Esophagus squamous epithelium (tissue), 5 donors: Measurements from ENCODE around the gene LAG3. TPM values are rescaled to one million over a fixed set of nuclear protein-coding genes. Genes with fewer than 3 reads are reported as not detected.

Experiments
- DNase-seq: peaks from one replicate; lab custom pipeline; 2025; lab: John Stamatoyannopoulos, UW
- H3K27ac ChIP-seq, 4 donors: fragments of 200-600 bp; sonication (generic); one replicate each; pipeline ENCODE4 v1.5.1; 2016 to 2019; ENCODE audit warnings: mild to moderate bottlenecking in 1 of 4
- H3K27me3 ChIP-seq, 4 donors: fragments of 200-600 bp; sonication (generic); 1 replicate in 3 of 4; 2 replicates in 1 of 4; pipeline versions ENCODE4 v1.5.1 to v1.6.0; 2017 to 2021; ENCODE audit warnings: antibody characterized with exemption in 1 of 4
- H3K36me3 ChIP-seq, 3 donors: fragments of 200-600 bp; sonication (generic); one replicate each; pipeline ENCODE4 v1.5.1; 2016 to 2019
- H3K4me1 ChIP-seq, 3 donors: fragments of 200-600 bp; sonication (generic); one replicate each; pipeline ENCODE4 v1.5.1; 2017 to 2019
- H3K4me3 ChIP-seq, 4 donors: fragments of 200-600 bp; sonication (generic); 1 replicate in 3 of 4; 2 replicates in 1 of 4; pipeline ENCODE4 v1.5.1; 2016 to 2019; ENCODE audit warnings: mild to moderate bottlenecking in 2 of 4, moderate library complexity in 1 of 4
- H3K9me3 ChIP-seq, 3 donors: fragments of 200-600 bp; sonication (generic); one replicate each; pipeline ENCODE4 v1.5.1; 2016 to 2019
- POLR2A ChIP-seq, 4 donors: fragments of 450-650 bp; IDR thresholded peaks; one replicate each; pipeline ENCODE4 v1.6.1; 2017; ENCODE audit warnings: antibody characterized with exemption in 4 of 4, mild to moderate bottlenecking in 4 of 4, moderate library complexity in 3 of 4
- WGBS, 2 donors: methylation state at CpG; one replicate each; pipeline ENCODE4 v1.1.5; 2018; 5-methylcytosine and 5-hydroxymethylcytosine counted together
- intact Hi-C: fragments of 100-400 bp; cut with DNase I; formaldehyde crosslinking; loops from one replicate; pipeline ENCODE4 v1.15.0; 2022
- total RNA-seq, 4 donors: library from RNA; depleted of rRNA; stranded (reverse); fragments of >200 nt; gene quantifications; one replicate each; pipeline ENCODE4 v1.1.0, GENCODE V29; 2016
- TF ChIP-seq, protein P1 (sequence below), 6 experiments: fragments of 450-650 bp in 4 of 6; fragments of 200-600 bp in 2 of 6; sonication (generic) in 2 of 6; IDR thresholded peaks; one replicate each; pipeline ENCODE4 v1.5.1; 2016 to 2019; ENCODE audit warnings: antibody characterized with exemption in 6 of 6, mild to moderate bottlenecking in 4 of 6, moderate library complexity in 4 of 6
- donor health status: DM: yes; HTN: yes; CAD: no.

The LAG3 gene
- total RNA-seq, 4 donors from 2014 or later: 0.35 to 0.76 (median 0.50) TPM; not detected in 1

DNA sequence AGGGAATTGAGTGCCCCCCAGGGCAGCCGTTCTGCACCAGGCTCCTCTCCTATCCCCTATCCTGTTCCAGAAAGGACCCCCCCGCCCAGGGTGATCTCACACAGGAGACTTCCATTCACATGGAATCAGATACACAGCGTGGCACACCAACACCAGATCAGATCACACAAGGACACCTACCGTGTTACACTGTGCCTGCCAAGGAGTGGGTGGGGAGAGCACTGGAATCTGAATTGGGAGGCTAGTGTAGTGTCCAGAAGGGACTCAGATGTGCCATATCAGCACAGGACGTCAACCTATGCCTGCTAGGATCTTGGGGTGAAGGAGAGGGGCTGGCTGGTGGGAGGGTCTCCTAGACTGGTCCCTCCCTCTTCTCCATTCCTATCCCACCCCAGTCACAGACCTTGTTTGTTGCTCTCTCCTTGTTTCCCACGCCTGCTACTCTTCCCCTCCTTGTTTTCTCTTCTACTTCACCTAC is 3.8 kb upstream of the LAG3 start:
- Histone ChIP-seq H3K36me3 (peaks cover 4 to 21% (median 4%) of the 10 kb centered on the region in 3 donors), H3K4me3 (peak overlapping the region; percentile 73 to 85 (median 84)), H3K4me1 (peaks cover 51 to 89% (median 52%) of the 10 kb centered on the region in 3 donors), H3K27ac (peak overlapping the region; percentile 95 to 99 (median 98)), H3K9me3 (no peaks in the 10 kb centered on the region), H3K27me3 (peaks cover 0 to 6% (median 0%) of the 10 kb centered on the region in 4 donors)
- TF ChIP-seq, protein P1, sequence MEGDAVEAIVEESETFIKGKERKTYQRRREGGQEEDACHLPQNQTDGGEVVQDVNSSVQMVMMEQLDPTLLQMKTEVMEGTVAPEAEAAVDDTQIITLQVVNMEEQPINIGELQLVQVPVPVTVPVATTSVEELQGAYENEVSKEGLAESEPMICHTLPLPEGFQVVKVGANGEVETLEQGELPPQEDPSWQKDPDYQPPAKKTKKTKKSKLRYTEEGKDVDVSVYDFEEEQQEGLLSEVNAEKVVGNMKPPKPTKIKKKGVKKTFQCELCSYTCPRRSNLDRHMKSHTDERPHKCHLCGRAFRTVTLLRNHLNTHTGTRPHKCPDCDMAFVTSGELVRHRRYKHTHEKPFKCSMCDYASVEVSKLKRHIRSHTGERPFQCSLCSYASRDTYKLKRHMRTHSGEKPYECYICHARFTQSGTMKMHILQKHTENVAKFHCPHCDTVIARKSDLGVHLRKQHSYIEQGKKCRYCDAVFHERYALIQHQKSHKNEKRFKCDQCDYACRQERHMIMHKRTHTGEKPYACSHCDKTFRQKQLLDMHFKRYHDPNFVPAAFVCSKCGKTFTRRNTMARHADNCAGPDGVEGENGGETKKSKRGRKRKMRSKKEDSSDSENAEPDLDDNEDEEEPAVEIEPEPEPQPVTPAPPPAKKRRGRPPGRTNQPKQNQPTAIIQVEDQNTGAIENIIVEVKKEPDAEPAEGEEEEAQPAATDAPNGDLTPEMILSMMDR (IDR thresholded peaks at IDR 0.05): no peak
- no peak for TF ChIP-seq POLR2A (IDR thresholded peaks at IDR 0.05)
- no peak for DNase-seq
- intact Hi-C loops: no loop called here
- WGBS, 2 donors: 21 to 23% methylated on average over 2 to 4 of the region's 6 CpGs

DNA sequence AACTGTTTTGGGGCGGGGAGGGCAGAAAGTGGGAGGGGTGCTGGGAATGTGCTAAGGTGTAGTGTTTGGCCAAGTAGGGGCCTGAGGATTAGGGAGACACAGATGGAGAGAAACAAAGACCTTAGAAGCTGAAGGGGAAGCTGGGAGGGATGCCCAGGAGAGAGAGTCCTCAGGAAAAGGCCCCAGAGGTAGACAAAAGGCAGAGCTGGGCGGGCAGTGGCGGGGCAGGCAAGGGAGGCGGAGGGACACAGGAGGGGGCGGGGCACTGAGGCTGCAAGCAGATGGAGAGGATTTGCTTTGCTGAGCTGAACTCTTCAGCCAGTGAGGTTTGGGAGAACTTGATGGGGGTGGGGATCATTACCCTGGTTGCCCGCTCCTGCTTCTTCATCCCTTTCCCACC is 3.3 kb upstream of the LAG3 start:
- H3K4me1 ChIP-seq: peaks cover 46 to 89% (median 55%) of the 10 kb centered on the region in 3 donors
- WGBS, 2 donors: 19 to 40% methylated on average over 3 to 4 of the region's 6 CpGs
- peaks cover 4 to 21% (median 4%) of the 10 kb centered on the region in 3 donors for H3K36me3 ChIP-seq
- peak overlapping the region; percentile 95 to 99 (median 98) for H3K27ac ChIP-seq
- peak overlapping the region in 3 of 4 donors; percentile 73 to 85 (median 83) for H3K4me3 ChIP-seq
- no peak for DNase-seq
- TF ChIP-seq POLR2A (IDR thresholded peaks at IDR 0.05): no peak
- TF ChIP-seq, protein P1 (IDR thresholded peaks at IDR 0.05): no peak
- H3K27me3 ChIP-seq: peaks cover 0 to 9% (median 0%) of the 10 kb centered on the region in 4 donors
- intact Hi-C loops: no loop called here
- H3K9me3 ChIP-seq: no peaks in the 10 kb centered on the region

DNA sequence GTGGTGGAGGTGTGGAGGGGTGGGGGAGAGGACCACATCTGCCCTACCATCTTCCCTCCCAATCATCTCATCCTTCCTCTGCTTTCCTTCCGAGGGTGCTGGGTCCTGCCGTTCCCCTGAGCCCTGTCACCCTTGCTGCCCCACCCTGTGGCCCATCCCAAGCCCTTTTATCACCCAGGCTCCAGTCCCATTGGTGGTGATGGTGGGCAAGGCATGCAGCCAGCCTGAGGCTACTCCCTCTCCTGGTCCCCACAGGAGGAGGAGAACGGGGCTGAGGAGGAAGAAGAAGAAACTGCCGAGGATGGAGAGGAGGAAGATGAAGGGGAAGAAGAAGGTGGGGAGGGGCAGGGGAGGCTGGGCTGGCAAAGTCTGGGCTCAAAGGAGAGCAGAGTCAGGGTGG is 2.7 kb upstream of the LAG3 start:
- Histone ChIP-seq H3K36me3 (peaks cover 4 to 21% (median 4%) of the 10 kb centered on the region in 3 donors), H3K4me1 (peaks cover 46 to 85% (median 51%) of the 10 kb centered on the region in 3 donors), H3K4me3 (no peak overlapping the region), H3K27me3 (peaks cover 0 to 9% (median 0%) of the 10 kb centered on the region in 4 donors), H3K27ac (peak overlapping the region in 2 of 4 donors; percentile 99), H3K9me3 (no peaks in the 10 kb centered on the region)
- TF ChIP-seq, protein P1 (IDR thresholded peaks at IDR 0.05): no peak
- no peak for TF ChIP-seq POLR2A (IDR thresholded peaks at IDR 0.05)
- DNase-seq: no peak
- intact Hi-C loops: no loop called here
- WGBS, 2 donors: 41 to 53% methylated on average over 2 to 3 of the region's 4 CpGs

DNA sequence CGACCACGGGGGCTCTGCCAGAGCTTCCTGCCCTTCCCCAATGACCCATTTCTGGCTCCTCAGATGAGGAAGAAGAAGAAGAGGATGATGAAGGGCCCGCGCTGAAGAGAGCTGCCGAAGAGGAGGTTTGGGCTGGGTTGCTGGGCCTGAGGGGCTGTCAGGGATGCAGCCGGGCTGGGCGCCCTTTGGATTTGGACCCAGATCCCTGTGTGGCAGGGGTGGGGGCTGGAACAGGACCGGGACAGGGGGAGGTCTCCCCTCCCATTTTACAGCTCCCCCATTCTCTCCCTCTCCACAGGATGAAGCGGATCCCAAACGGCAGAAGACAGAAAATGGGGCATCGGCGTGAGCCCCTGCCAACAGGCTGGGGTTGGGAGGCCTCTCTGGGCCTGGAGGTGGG is 2.2 kb upstream of the LAG3 start:
- Histone ChIP-seq H3K27ac (peak overlapping the region in 3 of 4 donors; percentile 49 to 99 (median 99)), H3K4me3 (no peak overlapping the region), H3K27me3 (peaks cover 0 to 9% (median 0%) of the 10 kb centered on the region in 4 donors), H3K36me3 (peaks cover 4 to 21% (median 4%) of the 10 kb centered on the region in 3 donors), H3K9me3 (no peaks in the 10 kb centered on the region), H3K4me1 (peaks cover 44 to 81% (median 47%) of the 10 kb centered on the region in 3 donors)
- intact Hi-C loops: no loop called here
- TF ChIP-seq POLR2A (IDR thresholded peaks at IDR 0.05): no peak
- TF ChIP-seq, protein P1 (IDR thresholded peaks at IDR 0.05): no peak
- no peak for DNase-seq
- 76 to 77% methylated on average over 7 to 12 of the region's 12 CpGs for WGBS, 2 donors

DNA sequence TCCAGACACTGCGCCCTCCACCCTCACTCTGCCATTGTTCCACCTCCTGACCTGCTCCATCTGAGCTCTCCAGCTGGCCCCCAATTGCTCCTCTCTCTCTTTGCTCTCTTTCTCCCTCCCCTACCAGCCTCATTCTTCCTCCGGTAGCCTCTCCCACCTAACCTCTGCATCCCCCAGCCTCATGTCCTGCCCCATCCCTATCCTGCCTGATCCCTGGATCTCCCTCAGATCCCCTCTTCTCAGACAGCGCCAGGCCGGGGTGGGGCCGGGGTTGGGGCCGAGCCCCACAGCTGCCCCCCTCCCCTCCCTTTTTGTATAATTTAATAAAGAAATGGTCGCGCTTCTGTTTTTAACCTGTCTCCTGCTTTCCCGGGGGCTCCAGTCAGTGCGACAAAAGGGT is 1.7 kb upstream of the LAG3 start:
- intact Hi-C loops: no loop called here
- peaks cover 4 to 21% (median 4%) of the 10 kb centered on the region in 3 donors for H3K36me3 ChIP-seq
- TF ChIP-seq, protein P1 (IDR thresholded peaks at IDR 0.05): no peak
- TF ChIP-seq POLR2A (IDR thresholded peaks at IDR 0.05): no peak
- DNase-seq: no peak
- peak overlapping the region in 3 of 4 donors; percentile 49 to 99 (median 99) for H3K27ac ChIP-seq
- peaks cover 0 to 9% (median 0%) of the 10 kb centered on the region in 4 donors for H3K27me3 ChIP-seq
- H3K4me3 ChIP-seq: no peak overlapping the region
- no peaks in the 10 kb centered on the region for H3K9me3 ChIP-seq
- peaks cover 39 to 76% (median 44%) of the 10 kb centered on the region in 3 donors for H3K4me1 ChIP-seq
- WGBS, 2 donors: 80 to 92% methylated on average over 2 to 10 of the region's 10 CpGs
